ENCODE measurements around the gene AP5Z1.
A peak's percentile ranks its signal among the peaks of the same experiment; 100 is the strongest.

The AP5Z1 gene

GRCh38 chr7:4751398-4751947 lies 23.9 kb upstream of the AP5Z1 start:
- Histone ChIP-seq H3K27ac (ENCODE audit: insufficient read depth in 1 of 2, low read depth in 1 of 2, low read length in 2 of 2, poor library complexity in 1 of 2, severe bottlenecking in 2 of 2) (no peak overlapping the region), H3K27me3 (replicated peaks in 2 of 5; ENCODE audit: control insufficient read depth in 4 of 5, insufficient read depth in 5 of 5, low read length in 4 of 5) (no peaks in the 10 kb centered on the region), H3K4me1 (ENCODE audit: control extremely low read depth in 1 of 4, control insufficient read depth in 4 of 4, insufficient read depth in 4 of 4, low read length in 3 of 4) (peaks cover 2 to 39% (median 19%) of the 10 kb centered on the region in 4 experiments), H3K36me3 (ENCODE audit: control insufficient read depth in 4 of 4, insufficient read depth in 4 of 4, low read length in 3 of 4) (peaks cover 8 to 55% (median 35%) of the 10 kb centered on the region in 4 experiments), H3K4me3 (ENCODE audit: control insufficient read depth in 1 of 7, extremely low read depth in 1 of 7, insufficient read depth in 4 of 7, low read depth in 2 of 7, low read length in 6 of 7) (no peak overlapping the region), H3K9me3 (ENCODE audit: control extremely low read depth in 1 of 5, control insufficient read depth in 4 of 5, insufficient read depth in 2 of 5, low read depth in 1 of 5, low read length in 4 of 5) (no peaks in the 10 kb centered on the region)
- ChIA-PET CTCF (interaction anchor here (0.8 to 8.5 kb wide), 3 partner anchors 16 to 143 kb away, joined by 3 to 51 read pairs (median 3); no protein-coding TSS in a partner anchor), POLR2A (no interaction called here)
- WGBS (ENCODE audit: insufficient coverage): 95% methylated on average over 15 of the region's 20 CpGs
- no peak for DNase-seq

GRCh38 chr7:4753598-4754432 lies 21.6 kb upstream of the AP5Z1 start:
- peaks cover 12 to 66% (median 46%) of the 10 kb centered on the region in 4 experiments for H3K36me3 ChIP-seq (ENCODE audit: control insufficient read depth in 4 of 4, insufficient read depth in 4 of 4, low read length in 3 of 4)

GRCh38 chr7:4754433-4755010 lies 20.9 kb upstream of the AP5Z1 start:
- Histone ChIP-seq H3K9me3 (ENCODE audit: control extremely low read depth in 1 of 5, control insufficient read depth in 4 of 5, insufficient read depth in 2 of 5, low read depth in 1 of 5, low read length in 4 of 5) (no peaks in the 10 kb centered on the region), H3K27ac (ENCODE audit: insufficient read depth in 1 of 2, low read depth in 1 of 2, low read length in 2 of 2, poor library complexity in 1 of 2, severe bottlenecking in 2 of 2) (no peak overlapping the region), H3K36me3 (ENCODE audit: control insufficient read depth in 4 of 4, insufficient read depth in 4 of 4, low read length in 3 of 4) (peaks cover 12 to 68% (median 47%) of the 10 kb centered on the region in 4 experiments), H3K4me1 (ENCODE audit: control extremely low read depth in 1 of 4, control insufficient read depth in 4 of 4, insufficient read depth in 4 of 4, low read length in 3 of 4) (peaks cover 0 to 14% (median 6%) of the 10 kb centered on the region in 4 experiments), H3K27me3 (replicated peaks in 2 of 5; ENCODE audit: control insufficient read depth in 4 of 5, insufficient read depth in 5 of 5, low read length in 4 of 5) (no peaks in the 10 kb centered on the region), H3K4me3 (ENCODE audit: control insufficient read depth in 1 of 7, extremely low read depth in 1 of 7, insufficient read depth in 4 of 7, low read depth in 2 of 7, low read length in 6 of 7) (no peak overlapping the region)
- WGBS (ENCODE audit: insufficient coverage): 95% methylated on average over 33 of the region's 36 CpGs
- CTCF ChIA-PET: interaction anchor here (0.8 to 8.5 kb wide), 11 partner anchors 8 to 148 kb away, joined by 3 to 51 read pairs (median 6); no protein-coding TSS in a partner anchor
- POLR2A ChIA-PET: no interaction called here
- no peak for DNase-seq

More at GRCh38 chr7:4753598-4754432, 21.6 kb upstream of the AP5Z1 start:
- DNase-seq: peak; percentile 60 to 76 (median 75)
- Histone ChIP-seq H3K4me1 (ENCODE audit: control extremely low read depth in 1 of 4, control insufficient read depth in 4 of 4, insufficient read depth in 4 of 4, low read length in 3 of 4) (peaks cover 0 to 16% (median 8%) of the 10 kb centered on the region in 4 experiments), H3K27ac (ENCODE audit: insufficient read depth in 1 of 2, low read depth in 1 of 2, low read length in 2 of 2, poor library complexity in 1 of 2, severe bottlenecking in 2 of 2) (no peak overlapping the region), H3K9me3 (ENCODE audit: control extremely low read depth in 1 of 5, control insufficient read depth in 4 of 5, insufficient read depth in 2 of 5, low read depth in 1 of 5, low read length in 4 of 5) (no peaks in the 10 kb centered on the region), H3K27me3 (replicated peaks in 2 of 5; ENCODE audit: control insufficient read depth in 4 of 5, insufficient read depth in 5 of 5, low read length in 4 of 5) (no peaks in the 10 kb centered on the region), H3K4me3 (ENCODE audit: control insufficient read depth in 1 of 7, extremely low read depth in 1 of 7, insufficient read depth in 4 of 7, low read depth in 2 of 7, low read length in 6 of 7) (no peak overlapping the region)
- ChIA-PET POLR2A (no interaction called here), CTCF (interaction anchor here (0.8 to 8.5 kb wide), 12 partner anchors 9 to 147 kb away, joined by 3 to 51 read pairs (median 5); no protein-coding TSS in a partner anchor)
- WGBS (ENCODE audit: insufficient coverage): 50% methylated on average over 29 of the region's 31 CpGs

- Histone ChIP-seq H3K36me3 (ENCODE audit: control insufficient read depth in 4 of 4, insufficient read depth in 4 of 4, low read length in 3 of 4) (peaks cover 14 to 68% (median 49%) of the 10 kb centered on the region in 4 experiments), H3K9me3 (ENCODE audit: control extremely low read depth in 1 of 5, control insufficient read depth in 4 of 5, insufficient read depth in 2 of 5, low read depth in 1 of 5, low read length in 4 of 5) (no peaks in the 10 kb centered on the region), H3K4me3 (ENCODE audit: control insufficient read depth in 1 of 7, extremely low read depth in 1 of 7, insufficient read depth in 4 of 7, low read depth in 2 of 7, low read length in 6 of 7) (no peak overlapping the region), H3K4me1 (ENCODE audit: control extremely low read depth in 1 of 4, control insufficient read depth in 4 of 4, insufficient read depth in 4 of 4, low read length in 3 of 4) (peaks cover 0 to 12% (median 6%) of the 10 kb centered on the region in 4 experiments), H3K27me3 (replicated peaks in 2 of 5; ENCODE audit: control insufficient read depth in 4 of 5, insufficient read depth in 5 of 5, low read length in 4 of 5) (no peaks in the 10 kb centered on the region), H3K27ac (ENCODE audit: insufficient read depth in 1 of 2, low read depth in 1 of 2, low read length in 2 of 2, poor library complexity in 1 of 2, severe bottlenecking in 2 of 2) (no peak overlapping the region)
- ChIA-PET CTCF (interaction anchor here (1.0 to 8.5 kb wide), 9 partner anchors 8 to 148 kb away, joined by 3 to 51 read pairs (median 6); no protein-coding TSS in a partner anchor), POLR2A (no interaction called here)
- 92% methylated on average over 18 of the region's 24 CpGs for WGBS (ENCODE audit: insufficient coverage)
- DNase-seq: no peak
Measured at GRCh38 chr7:4755045-4755444, 20.4 kb upstream of the AP5Z1 start.

GRCh38 chr7:4758111-4758510 lies 17.3 kb upstream of the AP5Z1 start:
- H3K4me3 ChIP-seq (ENCODE audit: control insufficient read depth in 1 of 7, extremely low read depth in 1 of 7, insufficient read depth in 4 of 7, low read depth in 2 of 7, low read length in 6 of 7): no peak overlapping the region
- H3K9me3 ChIP-seq (ENCODE audit: control extremely low read depth in 1 of 5, control insufficient read depth in 4 of 5, insufficient read depth in 2 of 5, low read depth in 1 of 5, low read length in 4 of 5): no peaks in the 10 kb centered on the region
- WGBS (ENCODE audit: insufficient coverage): 97% methylated on average over 19 of the region's 19 CpGs
- peaks cover 0 to 11% (median 5%) of the 10 kb centered on the region in 4 experiments for H3K4me1 ChIP-seq (ENCODE audit: control extremely low read depth in 1 of 4, control insufficient read depth in 4 of 4, insufficient read depth in 4 of 4, low read length in 3 of 4)
- DNase-seq: no peak
- H3K27ac ChIP-seq (ENCODE audit: insufficient read depth in 1 of 2, low read depth in 1 of 2, low read length in 2 of 2, poor library complexity in 1 of 2, severe bottlenecking in 2 of 2): no peak overlapping the region
- H3K27me3 ChIP-seq (replicated peaks in 2 of 5; ENCODE audit: control insufficient read depth in 4 of 5, insufficient read depth in 5 of 5, low read length in 4 of 5): no peaks in the 10 kb centered on the region
- ChIA-PET CTCF (interaction anchor here (1.5 to 8.5 kb wide), 2 partner anchors 12 to 146 kb away, joined by 5 to 51 read pairs; no protein-coding TSS in a partner anchor), POLR2A (no interaction called here)
- H3K36me3 ChIP-seq (ENCODE audit: control insufficient read depth in 4 of 4, insufficient read depth in 4 of 4, low read length in 3 of 4): peaks cover 15 to 86% (median 62%) of the 10 kb centered on the region in 4 experiments

- DNase-seq: no peak
- H3K27ac ChIP-seq (ENCODE audit: insufficient read depth in 1 of 2, low read depth in 1 of 2, low read length in 2 of 2, poor library complexity in 1 of 2, severe bottlenecking in 2 of 2): no peak overlapping the region
- H3K4me1 ChIP-seq (ENCODE audit: control extremely low read depth in 1 of 4, control insufficient read depth in 4 of 4, insufficient read depth in 4 of 4, low read length in 3 of 4): peaks cover 0 to 5% (median 2%) of the 10 kb centered on the region in 4 experiments
- H3K4me3 ChIP-seq (ENCODE audit: control insufficient read depth in 1 of 7, extremely low read depth in 1 of 7, insufficient read depth in 4 of 7, low read depth in 2 of 7, low read length in 6 of 7): no peak overlapping the region
- H3K36me3 ChIP-seq (ENCODE audit: control insufficient read depth in 4 of 4, insufficient read depth in 4 of 4, low read length in 3 of 4): peaks cover 16 to 93% (median 69%) of the 10 kb centered on the region in 4 experiments
- ChIA-PET CTCF (interaction anchor here (1.5 to 8.5 kb wide), 2 partner anchors 12 to 147 kb away, joined by 5 to 51 read pairs; no protein-coding TSS in a partner anchor), POLR2A (no interaction called here)
- no peaks in the 10 kb centered on the region for H3K27me3 ChIP-seq (replicated peaks in 2 of 5; ENCODE audit: control insufficient read depth in 4 of 5, insufficient read depth in 5 of 5, low read length in 4 of 5)
- WGBS (ENCODE audit: insufficient coverage): 96% methylated on average over 29 of the region's 29 CpGs
- H3K9me3 ChIP-seq (ENCODE audit: control extremely low read depth in 1 of 5, control insufficient read depth in 4 of 5, insufficient read depth in 2 of 5, low read depth in 1 of 5, low read length in 4 of 5): no peaks in the 10 kb centered on the region
Measured at GRCh38 chr7:4758791-4759190, 16.6 kb upstream of the AP5Z1 start.

All from common myeloid progenitor, CD34-positive (primary cell).